ENCODE results near the gene CAPN5.

DNA sequence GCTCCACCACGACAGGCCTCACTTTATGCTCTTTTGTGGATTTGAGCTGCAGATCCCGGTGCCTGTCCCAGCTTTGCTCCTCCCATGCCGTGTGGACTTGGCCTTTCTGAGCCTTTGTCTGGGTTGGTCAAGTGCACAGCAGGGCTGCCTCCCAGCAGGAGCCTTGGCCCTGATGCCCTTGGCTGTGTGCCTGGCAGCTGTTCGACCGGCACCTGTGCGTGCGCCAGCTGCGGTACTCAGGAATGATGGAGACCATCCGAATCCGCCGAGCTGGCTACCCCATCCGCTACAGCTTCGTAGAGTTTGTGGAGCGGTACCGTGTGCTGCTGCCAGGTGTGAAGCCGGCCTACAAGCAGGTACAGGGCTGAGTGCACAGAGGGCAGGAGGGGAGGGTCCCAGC lies 107.8 kb downstream of the CAPN5 start:
- TF ChIP-seq POLR2AphosphoS5 (IDR thresholded peaks at IDR 0.05; ENCODE audit: low read depth): no peak
- TF ChIP-seq, protein P1, sequence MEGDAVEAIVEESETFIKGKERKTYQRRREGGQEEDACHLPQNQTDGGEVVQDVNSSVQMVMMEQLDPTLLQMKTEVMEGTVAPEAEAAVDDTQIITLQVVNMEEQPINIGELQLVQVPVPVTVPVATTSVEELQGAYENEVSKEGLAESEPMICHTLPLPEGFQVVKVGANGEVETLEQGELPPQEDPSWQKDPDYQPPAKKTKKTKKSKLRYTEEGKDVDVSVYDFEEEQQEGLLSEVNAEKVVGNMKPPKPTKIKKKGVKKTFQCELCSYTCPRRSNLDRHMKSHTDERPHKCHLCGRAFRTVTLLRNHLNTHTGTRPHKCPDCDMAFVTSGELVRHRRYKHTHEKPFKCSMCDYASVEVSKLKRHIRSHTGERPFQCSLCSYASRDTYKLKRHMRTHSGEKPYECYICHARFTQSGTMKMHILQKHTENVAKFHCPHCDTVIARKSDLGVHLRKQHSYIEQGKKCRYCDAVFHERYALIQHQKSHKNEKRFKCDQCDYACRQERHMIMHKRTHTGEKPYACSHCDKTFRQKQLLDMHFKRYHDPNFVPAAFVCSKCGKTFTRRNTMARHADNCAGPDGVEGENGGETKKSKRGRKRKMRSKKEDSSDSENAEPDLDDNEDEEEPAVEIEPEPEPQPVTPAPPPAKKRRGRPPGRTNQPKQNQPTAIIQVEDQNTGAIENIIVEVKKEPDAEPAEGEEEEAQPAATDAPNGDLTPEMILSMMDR (conservative IDR thresholded peaks at IDR 0.05; ENCODE audit: low read depth in 2 of 2): no peak
- TF ChIP-seq EZH2 (IDR thresholded peaks at IDR 0.05; ENCODE audit: low read depth, unreplicated experiment): no peak
- TF ChIP-seq, protein P2, sequence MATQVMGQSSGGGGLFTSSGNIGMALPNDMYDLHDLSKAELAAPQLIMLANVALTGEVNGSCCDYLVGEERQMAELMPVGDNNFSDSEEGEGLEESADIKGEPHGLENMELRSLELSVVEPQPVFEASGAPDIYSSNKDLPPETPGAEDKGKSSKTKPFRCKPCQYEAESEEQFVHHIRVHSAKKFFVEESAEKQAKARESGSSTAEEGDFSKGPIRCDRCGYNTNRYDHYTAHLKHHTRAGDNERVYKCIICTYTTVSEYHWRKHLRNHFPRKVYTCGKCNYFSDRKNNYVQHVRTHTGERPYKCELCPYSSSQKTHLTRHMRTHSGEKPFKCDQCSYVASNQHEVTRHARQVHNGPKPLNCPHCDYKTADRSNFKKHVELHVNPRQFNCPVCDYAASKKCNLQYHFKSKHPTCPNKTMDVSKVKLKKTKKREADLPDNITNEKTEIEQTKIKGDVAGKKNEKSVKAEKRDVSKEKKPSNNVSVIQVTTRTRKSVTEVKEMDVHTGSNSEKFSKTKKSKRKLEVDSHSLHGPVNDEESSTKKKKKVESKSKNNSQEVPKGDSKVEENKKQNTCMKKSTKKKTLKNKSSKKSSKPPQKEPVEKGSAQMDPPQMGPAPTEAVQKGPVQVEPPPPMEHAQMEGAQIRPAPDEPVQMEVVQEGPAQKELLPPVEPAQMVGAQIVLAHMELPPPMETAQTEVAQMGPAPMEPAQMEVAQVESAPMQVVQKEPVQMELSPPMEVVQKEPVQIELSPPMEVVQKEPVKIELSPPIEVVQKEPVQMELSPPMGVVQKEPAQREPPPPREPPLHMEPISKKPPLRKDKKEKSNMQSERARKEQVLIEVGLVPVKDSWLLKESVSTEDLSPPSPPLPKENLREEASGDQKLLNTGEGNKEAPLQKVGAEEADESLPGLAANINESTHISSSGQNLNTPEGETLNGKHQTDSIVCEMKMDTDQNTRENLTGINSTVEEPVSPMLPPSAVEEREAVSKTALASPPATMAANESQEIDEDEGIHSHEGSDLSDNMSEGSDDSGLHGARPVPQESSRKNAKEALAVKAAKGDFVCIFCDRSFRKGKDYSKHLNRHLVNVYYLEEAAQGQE (IDR thresholded peaks at IDR 0.05; ENCODE audit: unreplicated experiment): no peak
- TF ChIP-seq ZNF331 (CRISPR knock-in tag; IDR thresholded peaks at IDR 0.05; ENCODE audit: low read depth): no peak
- TF ChIP-seq JUNB (IDR thresholded peaks at IDR 0.05; ENCODE audit: unreplicated experiment): no peak
- no peak for TF ChIP-seq ZNF462 (CRISPR knock-in tag; IDR thresholded peaks at IDR 0.05)
- TF ChIP-seq CREB1 (CRISPR knock-in tag; IDR thresholded peaks at IDR 0.05; ENCODE audit: low read depth): no peak
- no peak for TF ChIP-seq NANOG (IDR thresholded peaks at IDR 0.05; ENCODE audit: borderline replicate concordance)

Measured in GM23338 (cell line).